ENCODE measurements around the gene INPP5B. TPM values are rescaled to one million over a fixed set of nuclear protein-coding genes. Genes with fewer than 3 reads are reported as not detected.

The INPP5B gene
- total and polyA plus RNA-seq, 9 of the 15 experiments (the other 6 are each of a cell fraction or from before 2014, with no cell fraction given): 14.1 to 28.7 (median 20.9) TPM

- no TSS peak for BruUV-seq (replicated peaks)
Measured at GRCh38 chr1:37879865-37880264, 67.0 kb downstream of the INPP5B start.

More at GRCh38 chr1:37879865-37880264, 67.0 kb downstream of the INPP5B start:
- no peak overlapping the region for H3K9ac ChIP-seq (ENCODE audit: insufficient read depth in 1 of 2, low read depth in 2 of 2, low read length in 2 of 2)
- no peaks in the 10 kb centered on the region for H3K9me1 ChIP-seq (ENCODE audit: control insufficient read depth, insufficient read depth, low read length)
- H3K36me3 ChIP-seq (ENCODE audit: control insufficient read depth, insufficient read depth, low read length): peaks cover 70% of the 10 kb centered on the region
- intact Hi-C loops (cut with micrococcal nuclease): no loop called here
- in situ Hi-C loops (cut with MboI): no loop called here
- H3K27me3 ChIP-seq (ENCODE audit: control insufficient read depth in 2 of 2, insufficient read depth in 2 of 2, low read length in 2 of 2): no peaks in the 10 kb centered on the region
- H3K4me3 ChIP-seq: no peak overlapping the region
- no peak for DNase-seq (ENCODE audit: extremely low read depth in 1 of 4, low spot score in 3 of 4)
- ChIA-PET CTCF (ENCODE audit: low intra/inter-chr PET ratio) (no interaction called here), POLR2A (interaction anchor here (1.0 to 1.7 kb wide), 5 partner anchors 13 to 75 kb away, joined by 3 to 6 read pairs (median 4); partner anchors contain the start of gene MTF1)
- WGBS (ENCODE audit: insufficient coverage, low coverage, missing lambda C conversion rate): 91% methylated on average over 4 of the region's 4 CpGs
- no peak for ATAC-seq
- TF ChIP-seq PREB (CRISPR knock-in tag; IDR thresholded peaks at IDR 0.05) (no peak), ZNF695 (CRISPR knock-in tag; IDR thresholded peaks at IDR 0.05) (no peak), FUS (optimal IDR thresholded peaks at IDR 0.05; ENCODE audit: low read depth, low read length) (no peak), LCOR (CRISPR knock-in tag; IDR thresholded peaks at IDR 0.05) (no peak), PURB (CRISPR knock-in tag; IDR thresholded peaks at IDR 0.05; ENCODE audit: low read depth) (no peak), PRMT5 (CRISPR knock-in tag; IDR thresholded peaks at IDR 0.05) (no peak), NR4A1 (CRISPR knock-in tag; IDR thresholded peaks at IDR 0.05) (no peak), NR4A1 (tag; IDR thresholded peaks at IDR 0.05) (no peak), CHD2 (IDR thresholded peaks at IDR 0.05; ENCODE audit: low read depth, low read length) (no peak), PRPF4 (IDR thresholded peaks at IDR 0.05; ENCODE audit: insufficient read depth, low read depth, low read length, poor library complexity, severe bottlenecking) (no peak), STAT5A (IDR thresholded peaks at IDR 0.05; ENCODE audit: borderline replicate concordance, low read length) (no peak), MTA3 (IDR thresholded peaks at IDR 0.05; ENCODE audit: borderline replicate concordance) (no peak), GABPB2 (CRISPR knock-in tag; conservative IDR thresholded peaks at IDR 0.05) (no peak), HES1 (IDR thresholded peaks at IDR 0.05; ENCODE audit: low read depth) (no peak), CEBPZ (IDR thresholded peaks at IDR 0.05; ENCODE audit: borderline replicate concordance, low read depth, low read length) (no peak), NCOA1 (IDR thresholded peaks at IDR 0.05; ENCODE audit: low read depth) (no peak)
- no peaks in the 10 kb centered on the region for H4K20me1 ChIP-seq (replicated peaks; ENCODE audit: control insufficient read depth, insufficient read depth, low read length)
- H3K4me2 ChIP-seq (ENCODE audit: insufficient read depth, low read length): no peak overlapping the region
- FAIRE-seq: no peak
- H3K9me3 ChIP-seq (replicated peaks; ENCODE audit: control insufficient read depth, insufficient read depth, low read depth, low read length): no peaks in the 10 kb centered on the region
- no peak overlapping the region for H2AFZ ChIP-seq (ENCODE audit: low read depth, low read length)
- H3K4me1 ChIP-seq (replicated peaks in 1 of 2; ENCODE audit: control insufficient read depth in 2 of 2, insufficient read depth in 2 of 2, low read length in 2 of 2): peaks cover 4 to 6% of the 10 kb centered on the region in 2 experiments; a peak in 2 of 5 replicates
- no peak overlapping the region for H3K27ac ChIP-seq (ENCODE audit: extremely low read depth, low read depth, low read length)
- H3K79me2 ChIP-seq (ENCODE audit: control insufficient read depth, insufficient read depth, low read length): no peaks in the 10 kb centered on the region

Data from K562 (cell line).